SK-N-MC (cell line): ENCODE data around the gene SET.

ENCODE experiments used
- DNase-seq: peaks from one replicate; pipeline ENCODE4 v3.0.0-alpha.2; 2011; ENCODE audit warnings: low read depth, low spot score
- H3K27ac ChIP-seq: fragments of 200-600 bp; sonication (generic); 2 replicates; pipeline ENCODE4 v1.5.1; 2016; ENCODE audit warnings: mixed run types
- H3K36me3 ChIP-seq: fragments of 200-600 bp; sonication (generic); 2 replicates; pipeline ENCODE4 v1.6.1; 2017; ENCODE audit warnings: antibody characterized with exemption, low read length, mixed read lengths; ENCODE audit not compliant: insufficient read depth
- H3K4me3 ChIP-seq: fragments of 200-600 bp; sonication (generic); 2 replicates; pipeline ENCODE4 v1.5.1; 2016
- H3K9ac ChIP-seq: fragments of 200-600 bp; sonication (generic); 2 replicates; pipeline ENCODE4 v1.8.0; 2017; ENCODE audit warnings: mixed run types, mixed read lengths; ENCODE audit not compliant: insufficient read length
- H3K9me3 ChIP-seq: fragments of 200-600 bp; sonication (generic); 2 replicates; pipeline ENCODE4 v1.6.1; 2017; ENCODE audit warnings: low read depth, mild to moderate bottlenecking, antibody characterized with exemption, low read length, moderate library complexity, mixed read lengths
- EZH2 ChIP-seq: fragments of 200-600 bp; sonication (generic); IDR thresholded peaks from one replicate; pipeline ENCODE4 v1.6.1; 2017; ENCODE audit warnings: antibody characterized with exemption
- FOXP2 ChIP-seq: optimal IDR thresholded peaks from 2 replicates; pipeline ENCODE3; 2011; ENCODE audit warnings: mild to moderate bottlenecking, moderate library complexity; ENCODE audit not compliant: insufficient read depth; ENCODE audit errors: extremely low read length, control extremely low read depth
- POLR2AphosphoS5 ChIP-seq: IDR thresholded peaks from 2 replicates; pipeline ENCODE4 v1.6.1; 2012; ENCODE audit warnings: mild to moderate bottlenecking, low read depth, low read length, borderline replicate concordance

SET gene

GRCh38 chr9:128713941-128714573, 25.0 kb downstream of the SET start:
- DNase-seq, result no peak
- Histone ChIP-seq H3K4me3 (no peak overlapping the region), H3K36me3 (no peaks in the 10 kb centered on the region), H3K9me3 (no peaks in the 10 kb centered on the region), H3K27ac (no peak overlapping the region), H3K9ac (no peak overlapping the region)
- TF ChIP-seq FOXP2 (no peak), EZH2 (no peak), POLR2AphosphoS5 (no peak)

GRCh38 chr9:128714586-128715435, 25.8 kb downstream of the SET start:
- H3K36me3 ChIP-seq, result no peaks in the 10 kb centered on the region
- H3K9me3 ChIP-seq, result no peaks in the 10 kb centered on the region
- DNase-seq, result no peak
- no peak overlapping the region for H3K4me3 ChIP-seq
- H3K9ac ChIP-seq, result no peak overlapping the region
- TF ChIP-seq FOXP2, result no peak
- no peak for TF ChIP-seq POLR2AphosphoS5
- TF ChIP-seq EZH2, result no peak
- no peak overlapping the region for H3K27ac ChIP-seq

GRCh38 chr9:128715436-128715750, 26.4 kb downstream of the SET start:
- no peaks in the 10 kb centered on the region for H3K36me3 ChIP-seq
- H3K27ac ChIP-seq, result no peak overlapping the region

GRCh38 chr9:128716581-128717254, 27.7 kb downstream of the SET start:
- H3K27ac ChIP-seq, result no peak overlapping the region
- H3K36me3 ChIP-seq, result peaks cover 3% of the 10 kb centered on the region; the same call in 1 of the 2 replicates
- no peak for DNase-seq
- no peak overlapping the region for H3K9ac ChIP-seq
- no peak for TF ChIP-seq POLR2AphosphoS5
- no peak for TF ChIP-seq FOXP2
- TF ChIP-seq EZH2, result no peak
- no peaks in the 10 kb centered on the region for H3K9me3 ChIP-seq
- no peak overlapping the region for H3K4me3 ChIP-seq

More at GRCh38 chr9:128715436-128715750, 26.4 kb downstream of the SET start:
- H3K9ac ChIP-seq, result no peak overlapping the region
- TF ChIP-seq POLR2AphosphoS5 (no peak), FOXP2 (no peak), EZH2 (no peak)
- H3K4me3 ChIP-seq, result no peak overlapping the region
- H3K9me3 ChIP-seq, result no peaks in the 10 kb centered on the region
- DNase-seq, result no peak

GRCh38 chr9:128718047-128718446, 29.0 kb downstream of the SET start:
- peaks cover 3% of the 10 kb centered on the region; the same call in 1 of the 2 replicates for H3K36me3 ChIP-seq
- TF ChIP-seq FOXP2, result no peak
- no peak for TF ChIP-seq EZH2
- TF ChIP-seq POLR2AphosphoS5, result no peak
- H3K9me3 ChIP-seq, result no peaks in the 10 kb centered on the region
- no peak overlapping the region for H3K4me3 ChIP-seq
- no peak overlapping the region for H3K27ac ChIP-seq
- no peak for DNase-seq
- H3K9ac ChIP-seq, result no peak overlapping the region

GRCh38 chr9:128718475-128718874, 29.5 kb downstream of the SET start:
- DNase-seq, result no peak
- no peak overlapping the region for H3K4me3 ChIP-seq
- no peak overlapping the region for H3K27ac ChIP-seq
- no peaks in the 10 kb centered on the region for H3K9me3 ChIP-seq
- peaks cover 3% of the 10 kb centered on the region; the same call in 1 of the 2 replicates for H3K36me3 ChIP-seq
- H3K9ac ChIP-seq, result no peak overlapping the region
- TF ChIP-seq EZH2 (no peak), POLR2AphosphoS5 (no peak), FOXP2 (no peak)

- no peaks in the 10 kb centered on the region for H3K9me3 ChIP-seq
- peaks cover 3% of the 10 kb centered on the region; the same call in 1 of the 2 replicates for H3K36me3 ChIP-seq
- no peak overlapping the region for H3K4me3 ChIP-seq
- no peak overlapping the region for H3K9ac ChIP-seq
- DNase-seq, result no peak
- no peak overlapping the region for H3K27ac ChIP-seq
- TF ChIP-seq EZH2, result no peak
- TF ChIP-seq FOXP2, result no peak
- TF ChIP-seq POLR2AphosphoS5, result no peak
Observed at GRCh38 chr9:128719919-128720605, 31.0 kb downstream of the SET start.

GRCh38 chr9:128720841-128721486, 31.9 kb downstream of the SET start:
- DNase-seq, result no peak
- H3K9ac ChIP-seq, result no peak overlapping the region
- no peak overlapping the region for H3K27ac ChIP-seq
- H3K4me3 ChIP-seq, result no peak overlapping the region
- H3K9me3 ChIP-seq, result no peaks in the 10 kb centered on the region
- H3K36me3 ChIP-seq, result peaks cover 3% of the 10 kb centered on the region; the same call in 1 of the 2 replicates
- TF ChIP-seq FOXP2, result no peak
- TF ChIP-seq POLR2AphosphoS5, result no peak
- no peak for TF ChIP-seq EZH2
